ENCODE measurements around the gene CEP57.

DNA sequence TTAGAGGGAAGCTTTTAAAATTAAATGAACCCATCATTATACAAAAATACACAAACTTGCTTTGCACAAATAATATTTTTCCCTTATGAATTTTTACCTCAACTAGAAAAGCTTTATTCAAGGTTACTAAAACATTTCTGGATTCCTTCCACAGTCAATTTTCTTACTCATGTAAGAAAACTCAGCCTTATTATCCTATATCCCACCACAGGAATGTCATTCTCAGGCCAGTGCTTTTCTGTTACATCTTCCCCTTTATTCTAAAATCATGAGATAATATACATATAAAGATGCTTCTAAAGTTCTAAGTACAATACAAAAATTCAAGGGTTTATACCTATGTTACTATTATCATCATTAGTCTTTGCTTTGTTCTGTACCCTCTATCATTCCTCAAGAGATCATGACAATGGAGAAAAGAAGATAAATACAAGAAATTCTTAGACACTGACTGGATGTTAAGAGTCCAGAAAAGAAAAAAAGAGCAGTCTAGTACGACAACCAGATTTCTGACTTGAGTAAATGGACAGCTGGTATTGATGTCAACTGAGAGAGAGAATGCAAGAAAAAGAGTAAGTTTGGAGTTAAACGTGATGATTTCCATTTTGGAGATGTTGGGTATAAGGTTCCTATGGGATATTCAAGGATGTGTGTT lies 73.3 kb downstream of the CEP57 start:
- TF ChIP-seq POLR2AphosphoS5 (IDR thresholded peaks at IDR 0.05; ENCODE audit: borderline replicate concordance, low read depth, low read length) (no peak), EZH2 (IDR thresholded peaks at IDR 0.05) (no peak)

All from SK-N-MC (cell line).